Measurements from ENCODE around the gene RASSF8. TPM values are rescaled to one million over a fixed set of nuclear protein-coding genes. Genes with fewer than 3 reads are reported as not detected.

Gene RASSF8
- total RNA-seq, 1 experiment from 2014 or later: 9.2 TPM

- TF ChIP-seq EZH2 (IDR thresholded peaks at IDR 0.05): no peak
Measured at GRCh38 chr12:26108915-26109314, 150.4 kb downstream of the RASSF8 start (continued).

- no peaks in the 10 kb centered on the region for H4K20me1 ChIP-seq (ENCODE audit: insufficient read depth)
- TF ChIP-seq ZBTB33 (IDR thresholded peaks at IDR 0.05; ENCODE audit: extremely low read depth, insufficient replicate concordance, low read length) (no peak), ATF3 (IDR thresholded peaks at IDR 0.05) (no peak), JUND (IDR thresholded peaks at IDR 0.05) (no peak), POLR2A (IDR thresholded peaks at IDR 0.05; ENCODE audit: borderline replicate concordance, extremely low read depth, insufficient read depth, insufficient read length) (no peak)
- ATAC-seq (no peak), DNase-seq (ENCODE audit: low read depth, low spot score) (no peak)
- no peaks in the 10 kb centered on the region for H3K79me2 ChIP-seq (ENCODE audit: insufficient read depth, low read length)
- peaks cover 10 to 25% of the 10 kb centered on the region in 2 experiments for H3K4me1 ChIP-seq (ENCODE audit: control insufficient read depth in 1 of 2, insufficient read depth in 2 of 2, low read length in 2 of 2)
- H3K27ac ChIP-seq (ENCODE audit: low read depth, low read length): no peak overlapping the region
- H3K9ac ChIP-seq (ENCODE audit: low read length): no peak overlapping the region
- BruUV-seq (replicated peaks): no TSS peak
- no peaks in the 10 kb centered on the region for H3K9me3 ChIP-seq (ENCODE audit: control insufficient read depth in 1 of 2, insufficient read depth in 1 of 2, low read depth in 1 of 2, low read length in 2 of 2)
- intact Hi-C loops (cut with micrococcal nuclease): no loop called here
- H3K27me3 ChIP-seq (ENCODE audit: insufficient read depth, low read length): no peaks in the 10 kb centered on the region
- ChIA-PET RAD21 (ENCODE audit: low non-redundant PET in 1 of 2, low total read pairs in 2 of 2, uncharacterized antibody in 2 of 2, unreplicated experiment in 2 of 2) (no interaction called here), POLR2A (interaction anchor here (0.6 kb wide), 1 partner anchor 15 kb away, joined by 3 read pairs; the partner anchor contains the start of gene BHLHE41), CTCF (no interaction called here)
- no peak overlapping the region for H3K4me2 ChIP-seq (ENCODE audit: low read length)
- H3K4me3 ChIP-seq (replicated peaks in 1 of 2; ENCODE audit: low read depth in 1 of 2, low read length in 2 of 2): no peak overlapping the region
- no peak overlapping the region for H2AFZ ChIP-seq (ENCODE audit: low read depth, low read length, poor library complexity, severe bottlenecking)
- no peaks in the 10 kb centered on the region for H3K36me3 ChIP-seq (ENCODE audit: control insufficient read depth in 1 of 2, insufficient read depth in 2 of 2, low read length in 2 of 2)
- H3K9me2 ChIP-seq (ENCODE audit: insufficient read depth): no peaks in the 10 kb centered on the region
Measured at GRCh38 chr12:26109343-26109881, 150.9 kb downstream of the RASSF8 start.

GRCh38 chr12:26112232-26112631, 153.8 kb downstream of the RASSF8 start:
- ChIA-PET RAD21 (ENCODE audit: low non-redundant PET in 1 of 2, low total read pairs in 2 of 2, uncharacterized antibody in 2 of 2, unreplicated experiment in 2 of 2) (no interaction called here), CTCF (no interaction called here), POLR2A (no interaction called here)
- H3K27ac ChIP-seq (ENCODE audit: low read depth, low read length): no peak overlapping the region
- H3K36me3 ChIP-seq (ENCODE audit: control insufficient read depth in 1 of 2, insufficient read depth in 2 of 2, low read length in 2 of 2): no peaks in the 10 kb centered on the region
- no peak overlapping the region for H3K9ac ChIP-seq (ENCODE audit: low read length)
- no peak overlapping the region for H3K4me3 ChIP-seq (replicated peaks in 1 of 2; ENCODE audit: low read depth in 1 of 2, low read length in 2 of 2)
- no peak for DNase-seq (ENCODE audit: low read depth, low spot score)
- intact Hi-C loops (cut with micrococcal nuclease): no loop called here
- peaks cover 16 to 40% of the 10 kb centered on the region in 2 experiments for H3K4me1 ChIP-seq (ENCODE audit: control insufficient read depth in 1 of 2, insufficient read depth in 2 of 2, low read length in 2 of 2)
- BruUV-seq (replicated peaks): no TSS peak
- no peaks in the 10 kb centered on the region for H3K9me3 ChIP-seq (ENCODE audit: control insufficient read depth in 1 of 2, insufficient read depth in 1 of 2, low read depth in 1 of 2, low read length in 2 of 2)
- no peaks in the 10 kb centered on the region for H3K79me2 ChIP-seq (ENCODE audit: insufficient read depth, low read length)
- H3K27me3 ChIP-seq (ENCODE audit: insufficient read depth, low read length): no peaks in the 10 kb centered on the region
- peak overlapping the region; percentile 86 for H3K4me2 ChIP-seq (ENCODE audit: low read length)
- H2AFZ ChIP-seq (ENCODE audit: low read depth, low read length, poor library complexity, severe bottlenecking): peak overlapping the region; percentile 94
- H4K20me1 ChIP-seq (ENCODE audit: insufficient read depth): no peaks in the 10 kb centered on the region
- no peak for ATAC-seq
- no peaks in the 10 kb centered on the region for H3K9me2 ChIP-seq (ENCODE audit: insufficient read depth)
- TF ChIP-seq ZBTB33 (IDR thresholded peaks at IDR 0.05; ENCODE audit: extremely low read depth, insufficient replicate concordance, low read length) (no peak), EZH2 (IDR thresholded peaks at IDR 0.05) (no peak), REST (IDR thresholded peaks at IDR 0.05; ENCODE audit: low read depth) (no peak)

All from HCT116 (cell line).